Measurements from ENCODE around the gene RNF157.
A peak's percentile ranks its signal among the peaks of the same experiment; 100 is the strongest.

DNA sequence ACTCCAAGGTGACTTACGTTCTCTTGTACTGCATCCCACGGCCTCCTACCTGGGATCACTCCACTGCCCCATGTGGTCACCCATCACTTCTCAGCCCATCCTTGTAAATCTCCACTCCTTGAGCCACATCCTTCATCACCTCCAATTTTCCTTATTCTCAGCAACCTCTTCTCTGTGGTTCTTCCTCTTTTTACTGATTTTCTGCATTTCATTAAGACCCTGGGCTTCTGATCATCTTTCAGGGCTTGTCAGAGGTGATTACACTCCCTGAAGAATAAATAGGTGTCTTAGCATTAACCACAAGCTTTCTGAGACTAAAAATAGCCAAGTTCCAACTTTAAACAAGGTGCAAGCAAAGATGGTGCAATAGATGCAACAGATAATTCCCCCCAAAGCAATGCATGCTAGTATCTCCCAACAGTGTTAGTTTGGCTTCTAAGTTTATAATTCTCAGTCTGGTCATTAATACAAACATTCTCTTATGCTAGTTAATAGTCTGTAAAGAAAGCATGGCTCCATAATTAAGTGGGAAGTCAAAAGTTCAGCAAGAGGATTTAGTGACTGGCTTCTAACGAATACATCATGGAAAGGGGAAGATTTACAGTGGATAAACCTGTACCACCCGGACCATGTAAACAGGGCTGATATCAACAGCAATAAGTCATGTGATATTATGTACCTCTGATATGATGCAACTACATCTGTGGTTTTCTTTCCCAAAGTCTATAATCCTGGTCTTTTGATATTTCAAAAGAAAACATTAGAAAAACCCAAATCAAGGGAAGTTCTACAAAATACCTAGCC is 51.9 kb downstream of the RNF157 start:
- TF ChIP-seq, protein P1, sequence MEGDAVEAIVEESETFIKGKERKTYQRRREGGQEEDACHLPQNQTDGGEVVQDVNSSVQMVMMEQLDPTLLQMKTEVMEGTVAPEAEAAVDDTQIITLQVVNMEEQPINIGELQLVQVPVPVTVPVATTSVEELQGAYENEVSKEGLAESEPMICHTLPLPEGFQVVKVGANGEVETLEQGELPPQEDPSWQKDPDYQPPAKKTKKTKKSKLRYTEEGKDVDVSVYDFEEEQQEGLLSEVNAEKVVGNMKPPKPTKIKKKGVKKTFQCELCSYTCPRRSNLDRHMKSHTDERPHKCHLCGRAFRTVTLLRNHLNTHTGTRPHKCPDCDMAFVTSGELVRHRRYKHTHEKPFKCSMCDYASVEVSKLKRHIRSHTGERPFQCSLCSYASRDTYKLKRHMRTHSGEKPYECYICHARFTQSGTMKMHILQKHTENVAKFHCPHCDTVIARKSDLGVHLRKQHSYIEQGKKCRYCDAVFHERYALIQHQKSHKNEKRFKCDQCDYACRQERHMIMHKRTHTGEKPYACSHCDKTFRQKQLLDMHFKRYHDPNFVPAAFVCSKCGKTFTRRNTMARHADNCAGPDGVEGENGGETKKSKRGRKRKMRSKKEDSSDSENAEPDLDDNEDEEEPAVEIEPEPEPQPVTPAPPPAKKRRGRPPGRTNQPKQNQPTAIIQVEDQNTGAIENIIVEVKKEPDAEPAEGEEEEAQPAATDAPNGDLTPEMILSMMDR (IDR thresholded peaks at IDR 0.05; ENCODE audit: low read length), result peak; percentile 24; the same call in 1 of the 2 replicates
- no peak for TF ChIP-seq EZH2phosphoT487 (IDR thresholded peaks at IDR 0.05; ENCODE audit: low read length)
- TF ChIP-seq EZH2 (optimal IDR thresholded peaks at IDR 0.05; ENCODE audit: low read depth, low read length), result no peak

Measured in MM.1S (cell line).